Inferior parietal cortex (tissue), 1 donor: ENCODE results near the gene OTOF.
"Not testable (repeated sequence)": the region's sequence is repeated elsewhere in the genome, so short reads cannot be mapped to it uniquely, and the experiment has no call there.

Experiments
- DNase-seq: peaks from one replicate; pipeline ENCODE4 v3.0.0-alpha.2; 2016; ENCODE audit errors: extremely low spot score

Gene OTOF

DNA sequence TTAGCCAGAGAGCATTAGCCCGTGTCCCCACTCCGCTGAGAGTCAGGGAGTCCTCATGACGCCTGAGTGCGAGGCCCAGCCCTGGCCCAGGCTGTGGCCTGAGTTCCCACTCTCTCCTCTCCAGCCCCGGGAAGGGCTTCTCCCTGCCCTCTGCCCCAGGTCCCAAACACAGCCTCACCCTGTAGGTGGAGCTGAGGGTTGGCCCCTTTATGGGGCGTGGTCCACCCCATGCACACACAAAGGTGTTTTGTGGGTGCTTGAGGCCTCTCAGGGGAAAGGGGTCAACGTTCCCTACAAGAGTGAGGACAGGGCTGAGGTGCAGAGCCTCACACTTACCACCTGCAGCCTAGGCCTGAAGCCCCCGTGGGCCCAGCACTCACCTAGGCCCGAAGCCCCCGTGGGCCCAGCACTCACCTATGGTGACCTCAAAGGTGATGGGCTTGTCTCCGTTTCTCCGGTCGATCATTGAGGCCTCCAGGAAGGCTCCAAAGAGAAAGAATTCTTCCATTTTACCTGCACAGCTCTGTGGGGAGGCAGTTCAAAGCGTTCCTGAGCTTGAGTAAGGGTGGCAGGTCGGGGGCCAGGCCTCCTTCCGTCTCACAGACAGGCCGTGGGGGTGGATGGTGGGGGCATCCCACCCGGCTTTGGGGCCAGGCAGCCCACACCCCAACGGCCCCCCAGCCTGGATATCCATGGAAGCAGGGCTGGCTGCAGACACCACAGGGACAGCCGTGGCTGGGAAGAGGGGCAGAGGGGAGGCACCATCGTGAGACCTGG is 2.1 kb upstream of the OTOF start:
- no peak for DNase-seq

DNA sequence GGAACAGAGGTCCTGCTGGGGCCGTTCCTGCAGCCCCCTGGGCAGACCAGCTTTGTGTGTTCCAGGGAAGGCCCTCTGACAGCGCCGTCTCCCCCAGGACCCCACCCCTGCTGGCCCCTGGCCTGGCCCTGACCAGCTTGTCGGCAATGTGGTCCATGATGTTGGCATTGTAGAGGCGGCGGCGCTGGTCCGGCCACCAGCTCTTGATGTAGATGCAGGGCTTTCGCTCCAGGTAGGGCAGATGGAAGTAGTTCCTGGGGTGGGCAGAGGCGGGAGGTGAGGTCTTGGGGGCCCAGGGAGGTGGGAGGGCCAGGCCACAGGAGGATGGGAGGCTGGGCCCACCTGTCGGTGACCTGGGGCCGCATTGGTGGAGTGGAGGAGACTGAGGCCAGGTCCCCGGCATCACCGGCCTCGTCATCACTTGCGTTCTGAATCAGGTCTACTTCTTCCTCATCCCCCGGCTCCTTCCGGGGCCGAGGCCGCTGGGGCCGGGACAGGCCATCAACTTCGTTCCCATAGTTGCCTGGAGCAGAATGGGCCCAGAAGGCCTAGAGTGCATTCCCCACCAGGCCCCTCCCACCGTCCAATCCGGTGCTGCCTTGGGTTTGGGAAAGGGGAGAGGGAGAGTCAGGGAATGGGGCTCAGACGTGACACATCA is 1.3 kb upstream of the OTOF start:
- no peak for DNase-seq

DNA sequence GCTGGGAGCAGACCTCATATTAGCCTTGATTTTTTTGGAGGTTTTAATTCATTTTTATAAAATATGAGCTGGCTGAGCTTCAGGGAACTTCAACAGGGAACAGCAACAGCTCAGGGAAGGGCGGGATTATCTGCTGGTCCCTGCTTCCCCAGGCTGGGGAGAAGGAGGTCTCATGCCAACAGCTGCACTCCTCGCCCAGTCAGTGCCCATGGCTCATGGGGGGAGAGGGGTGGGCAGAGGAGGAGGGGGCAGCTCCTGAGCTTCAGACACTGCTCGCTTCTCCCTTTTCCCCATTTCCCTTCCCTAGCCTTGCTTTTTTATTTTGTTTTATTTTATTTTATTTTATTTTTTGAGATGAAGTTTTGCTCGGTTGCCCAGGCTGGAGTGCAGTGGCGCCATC is 442 bp upstream of the OTOF start:
- no peak for DNase-seq

DNA sequence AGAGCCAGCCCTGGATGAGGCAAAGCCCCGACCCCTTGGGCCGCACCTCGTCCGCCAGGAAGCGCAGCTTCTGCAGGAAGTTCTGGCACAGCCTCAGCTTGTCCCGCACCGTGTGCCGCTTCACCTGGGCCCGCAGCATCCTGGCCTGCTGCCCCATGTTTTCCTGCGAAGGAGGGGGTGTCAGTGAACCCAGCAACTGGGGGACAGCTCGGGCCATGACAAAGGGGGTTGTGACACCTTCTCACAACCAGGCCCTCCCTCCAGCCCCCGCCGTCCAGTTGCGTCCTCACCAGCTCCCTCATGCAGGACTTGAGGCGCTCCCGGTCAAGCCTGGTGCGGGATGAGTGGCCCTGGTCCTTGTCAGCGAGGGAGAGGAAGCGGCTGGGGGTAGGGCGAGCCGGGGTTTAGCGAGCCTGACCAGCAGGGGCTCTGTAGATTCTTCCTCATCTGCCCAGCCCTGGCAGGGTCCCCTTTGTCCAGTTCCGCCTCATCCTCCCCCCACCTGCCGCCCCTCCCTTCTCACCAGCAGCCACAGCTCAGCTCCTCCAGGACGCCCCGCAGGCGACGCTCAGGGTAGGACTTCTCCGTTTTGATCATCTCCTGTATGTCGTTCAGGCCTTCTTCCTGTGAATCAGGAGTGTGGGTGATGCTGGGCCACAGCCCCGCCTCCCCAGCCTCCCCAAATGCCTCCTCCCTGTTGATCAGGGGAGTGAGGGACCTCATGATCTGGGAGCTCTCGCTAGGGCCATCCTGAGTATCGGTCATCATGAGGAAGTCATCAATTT is 606 bp downstream of the OTOF start:
- no peak for DNase-seq

DNA sequence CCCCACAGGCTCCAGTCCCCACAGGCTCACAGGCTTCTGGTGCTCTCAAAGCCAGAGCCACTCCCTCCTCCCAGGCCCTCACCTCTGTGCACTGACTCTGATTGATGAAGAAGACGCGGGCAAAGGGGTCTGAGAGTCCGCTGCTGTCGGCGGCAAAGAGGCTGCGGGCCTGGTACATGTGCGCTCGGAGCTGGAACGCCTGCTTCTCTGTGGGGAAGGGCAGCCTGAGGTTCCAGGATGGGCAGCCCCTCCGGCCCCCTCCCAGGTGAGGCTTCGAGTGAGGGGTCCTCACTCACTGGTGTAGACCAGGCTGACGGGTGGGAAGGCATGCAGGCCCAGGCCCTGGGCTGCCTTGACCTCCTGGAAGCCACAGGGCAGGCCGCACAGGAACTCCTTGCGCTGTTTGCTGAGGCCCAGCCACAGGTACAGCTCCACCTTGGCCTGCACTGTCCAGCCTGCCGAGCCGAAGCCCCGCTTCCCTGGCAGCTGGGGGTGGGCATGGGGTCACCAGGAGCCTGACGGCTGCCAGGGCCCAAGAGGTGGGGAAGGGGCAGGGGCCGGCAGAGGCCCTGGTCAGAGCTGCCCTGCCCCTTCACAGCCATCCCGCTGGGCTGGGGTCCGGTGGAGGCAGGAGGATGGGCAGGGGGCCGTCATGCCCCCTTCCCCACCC is 2.0 kb downstream of the OTOF start:
- DNase-seq: no peak

DNA sequence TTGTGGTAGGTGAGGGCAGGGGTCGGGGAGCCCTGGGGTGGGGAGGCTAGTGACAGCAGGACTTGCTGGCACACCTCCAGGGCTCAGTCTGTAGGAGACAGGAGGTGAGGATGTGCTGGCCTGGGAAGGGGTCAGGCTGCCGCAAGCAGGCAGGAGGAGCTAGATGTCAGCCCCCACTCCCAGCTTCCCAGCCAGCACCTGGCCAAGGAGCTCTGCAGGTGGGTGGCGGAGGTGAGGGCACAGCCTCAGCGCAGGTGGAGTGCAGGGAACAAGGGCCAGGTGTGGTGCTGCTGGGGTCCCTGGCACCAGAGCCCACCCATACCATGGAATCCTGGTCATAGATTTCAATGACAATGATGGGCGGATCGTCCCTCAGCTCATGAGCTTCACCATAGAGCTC is 2.9 kb downstream of the OTOF start:
- no peak for DNase-seq

DNA sequence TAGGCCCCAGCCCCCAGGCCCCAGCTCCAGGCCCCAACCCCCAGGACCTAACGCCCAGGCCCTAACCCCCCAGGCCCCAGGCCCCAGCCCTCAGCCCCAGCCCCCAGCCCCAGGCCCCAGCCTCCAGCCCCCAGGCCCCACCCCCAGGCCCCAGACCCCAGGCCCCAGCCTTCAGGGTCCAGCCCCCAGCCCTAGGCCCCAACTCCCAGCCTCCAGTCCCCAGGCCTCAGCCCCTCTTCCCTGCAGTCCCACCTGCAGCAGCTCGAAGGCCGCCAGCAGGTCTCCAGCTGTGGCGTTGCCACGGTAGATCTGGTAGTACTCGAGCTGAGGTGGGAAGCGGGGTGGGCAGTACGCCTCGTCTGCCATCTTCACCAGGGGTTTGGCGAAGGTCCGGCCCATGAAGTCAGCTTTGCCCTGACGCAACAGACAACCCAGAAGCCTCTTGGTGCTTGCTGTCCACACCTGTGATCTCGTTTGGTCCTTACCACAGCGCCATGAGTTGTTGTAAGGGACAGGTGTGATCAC is 3.6 kb downstream of the OTOF start:
- no peak for DNase-seq

DNA sequence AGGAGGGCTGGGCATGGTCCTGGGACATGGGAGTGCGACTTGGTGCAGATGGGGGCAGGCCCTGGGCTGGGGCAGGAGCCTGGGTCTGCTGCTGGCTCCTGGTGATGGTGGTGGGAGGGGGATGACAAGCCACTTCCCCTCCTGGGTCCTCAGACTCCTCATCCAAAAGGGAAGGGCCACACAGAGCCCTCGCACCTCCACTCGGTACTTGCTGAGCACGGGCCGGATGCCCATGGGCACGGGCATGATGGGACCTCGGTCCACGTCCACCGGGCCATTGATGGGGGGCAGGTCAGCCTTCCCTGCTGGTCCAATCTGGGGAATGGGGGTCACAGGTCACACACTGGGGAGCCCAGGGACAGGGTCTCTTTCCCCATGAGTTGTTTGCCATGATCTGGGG is 4.1 kb downstream of the OTOF start:
- DNase-seq: no peak

DNA sequence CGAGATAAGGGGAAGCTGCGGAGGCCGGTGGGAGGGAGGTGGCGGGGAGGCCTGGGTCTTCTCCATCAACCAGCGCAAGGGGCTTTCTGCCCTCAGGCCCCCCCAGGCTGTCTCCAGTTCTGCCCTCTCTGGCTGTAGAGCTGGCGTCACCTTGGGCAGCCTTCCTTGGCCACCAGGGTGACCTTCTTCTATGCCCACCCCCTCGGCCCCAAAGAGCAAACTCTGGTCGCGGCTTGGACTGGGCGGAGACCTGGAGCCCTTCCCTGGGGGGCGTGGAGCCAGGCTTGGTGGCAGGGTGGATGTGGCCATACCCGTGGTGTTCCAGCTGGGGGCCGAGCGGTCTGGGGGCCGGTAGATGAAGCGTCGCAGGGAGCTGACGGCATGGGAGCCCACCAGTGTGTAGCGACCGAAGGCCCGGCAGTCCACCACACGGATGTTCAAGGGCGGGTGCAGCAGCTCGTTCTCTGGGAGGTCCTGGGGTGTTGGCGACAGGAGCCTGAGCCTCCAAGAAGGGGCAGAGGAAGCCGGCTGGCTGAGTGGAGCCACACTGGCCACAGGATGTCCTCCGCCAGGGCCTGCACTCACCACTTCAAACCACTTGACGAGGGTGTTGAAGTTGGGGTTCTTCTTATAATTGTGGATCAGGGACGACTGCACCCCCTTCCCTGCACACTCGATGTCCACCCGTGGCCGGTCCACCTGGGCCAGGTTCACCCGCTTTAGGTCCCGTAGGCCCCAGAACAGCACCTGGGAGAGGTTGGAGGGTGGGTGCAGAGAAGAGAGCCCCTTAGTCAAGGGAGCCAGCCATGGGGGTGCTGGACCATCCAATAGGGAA is 4.9 kb downstream of the OTOF start:
- DNase-seq: no peak

DNA sequence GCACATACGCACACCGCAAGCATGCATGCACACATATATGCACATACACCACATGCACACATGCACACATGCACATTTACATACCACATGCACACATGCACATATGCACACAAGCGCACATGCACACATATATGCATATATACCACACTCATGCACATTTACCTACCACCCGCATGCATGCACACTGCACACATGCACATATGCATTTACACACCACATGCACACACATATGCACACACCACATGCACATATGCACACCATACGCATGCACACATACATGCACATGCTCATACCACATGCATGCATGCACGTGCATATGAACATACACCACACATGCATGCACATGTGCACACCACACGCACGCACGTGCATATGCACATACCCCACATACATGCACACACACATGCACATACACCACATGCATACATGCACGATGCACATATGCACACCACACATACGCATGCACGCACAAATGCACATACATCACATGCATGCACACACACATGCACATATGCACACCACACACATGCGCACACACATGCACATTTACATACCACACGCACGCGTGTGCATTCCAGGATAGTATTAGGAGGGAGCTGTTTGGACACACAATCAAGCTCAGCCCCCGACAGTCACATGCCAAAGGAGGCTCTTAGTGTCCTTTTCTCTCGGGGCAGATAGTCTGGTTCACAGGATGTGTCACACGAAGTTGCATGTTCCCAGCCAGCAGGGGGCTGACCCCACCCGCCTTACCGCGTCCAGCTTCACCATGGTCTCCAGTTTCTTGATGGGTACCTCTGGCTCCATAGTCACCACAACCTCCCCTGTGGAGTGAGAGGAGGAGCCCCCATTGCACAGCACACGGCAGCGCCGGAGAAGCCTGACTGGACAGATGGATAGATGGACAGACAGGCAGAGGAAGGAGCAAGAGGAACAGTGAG is 5.9 kb downstream of the OTOF start:
- no peak for DNase-seq

DNA sequence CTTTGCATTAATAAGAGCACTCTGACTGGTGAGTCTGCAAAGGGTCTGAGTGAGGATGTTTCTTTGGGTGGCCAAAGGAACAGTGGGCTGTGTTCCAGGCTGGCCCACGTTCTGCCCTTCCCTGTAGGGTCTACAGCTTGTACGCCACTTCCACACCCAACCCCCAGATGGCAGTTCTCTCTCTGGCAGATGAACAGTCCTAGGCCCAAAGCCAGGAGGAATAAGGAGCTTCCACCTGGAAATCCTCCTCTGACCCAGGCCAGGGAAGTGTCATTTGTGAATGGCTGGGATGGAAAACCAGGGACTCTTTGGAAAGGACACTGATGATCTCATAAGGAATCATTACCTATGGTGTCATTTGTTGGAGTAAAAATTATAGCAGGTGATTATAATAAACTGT is 6.6 kb downstream of the OTOF start:
- DNase-seq: no peak

DNA sequence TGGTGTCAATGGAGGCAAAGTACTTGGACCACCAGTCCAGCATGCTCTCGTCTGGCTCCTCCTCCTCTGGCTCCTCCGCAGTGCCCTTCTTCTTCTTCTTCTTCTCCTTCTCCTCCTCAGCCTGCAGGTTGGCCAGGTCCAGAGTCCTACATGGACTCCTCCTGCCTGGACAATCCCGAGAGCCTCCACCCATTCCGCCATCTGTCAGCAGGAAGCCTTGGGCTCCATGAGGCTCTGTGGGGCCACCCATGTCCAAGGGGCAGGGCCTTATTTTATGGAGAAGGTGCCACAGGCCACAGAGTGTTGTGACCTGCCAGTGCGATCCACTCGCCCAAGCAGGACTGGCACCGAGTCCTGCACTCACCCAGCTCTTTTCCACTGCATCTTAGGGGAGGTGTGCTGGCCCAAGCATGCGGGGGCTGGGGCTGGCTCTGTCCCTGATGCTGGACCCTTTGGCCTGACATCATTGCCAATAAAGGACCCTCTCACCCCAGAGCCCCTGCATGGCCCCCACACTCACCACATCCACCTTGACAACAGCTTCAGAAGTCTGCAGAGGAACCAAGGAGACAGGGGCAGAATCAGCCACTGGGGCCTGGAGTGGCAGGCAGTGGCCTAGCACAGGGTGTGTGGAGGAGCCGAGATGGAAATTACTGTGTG is 7.2 kb downstream of the OTOF start:
- no peak for DNase-seq

DNA sequence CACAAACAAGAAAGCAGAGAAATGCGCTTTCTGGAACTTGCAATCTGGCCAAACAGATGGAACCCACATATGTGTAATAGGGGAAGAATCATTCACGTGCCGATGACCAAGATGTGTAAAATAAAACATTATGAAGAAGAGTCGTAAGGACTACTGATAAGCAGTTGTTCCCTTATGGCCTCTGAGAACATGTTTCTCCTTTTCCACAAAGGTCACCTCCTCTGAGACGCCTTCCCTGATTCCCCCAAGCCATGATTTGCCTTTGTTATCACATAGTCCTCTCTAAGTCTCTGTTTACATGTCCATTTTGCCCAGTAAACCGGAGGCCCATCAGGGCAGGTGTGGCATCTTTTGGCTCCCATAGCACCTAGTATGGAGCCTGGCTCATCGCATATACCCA is 8.0 kb downstream of the OTOF start:
- no peak for DNase-seq

DNA sequence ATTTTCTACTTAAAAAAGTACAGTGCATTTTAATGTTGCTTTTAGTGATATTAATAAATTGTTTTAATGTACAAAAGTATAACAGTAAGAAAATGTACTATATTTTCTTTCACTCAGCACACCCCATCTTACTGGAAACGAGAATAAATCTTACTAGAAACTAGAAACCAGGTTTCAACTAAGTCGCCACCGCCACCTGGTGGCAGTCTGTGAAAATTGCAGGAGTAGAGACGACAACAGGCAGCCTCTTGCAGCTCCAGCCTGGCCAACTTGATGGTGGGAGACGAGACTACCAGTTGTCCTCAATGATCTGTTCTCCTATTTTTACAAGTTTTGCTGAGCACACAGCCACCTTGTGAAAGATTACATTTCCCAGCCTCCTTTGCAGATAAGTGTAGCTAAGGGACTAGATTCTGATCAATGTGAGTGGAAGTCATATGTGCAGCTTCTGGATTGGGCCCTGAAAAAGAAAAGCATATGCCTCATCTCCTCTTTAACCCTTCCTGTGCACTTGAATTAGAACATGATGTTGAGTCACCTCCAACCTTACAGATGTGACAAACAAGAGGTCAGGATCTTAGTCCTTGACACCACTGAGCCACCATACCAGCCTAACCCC is 8.7 kb downstream of the OTOF start:
- DNase-seq: no peak

DNA sequence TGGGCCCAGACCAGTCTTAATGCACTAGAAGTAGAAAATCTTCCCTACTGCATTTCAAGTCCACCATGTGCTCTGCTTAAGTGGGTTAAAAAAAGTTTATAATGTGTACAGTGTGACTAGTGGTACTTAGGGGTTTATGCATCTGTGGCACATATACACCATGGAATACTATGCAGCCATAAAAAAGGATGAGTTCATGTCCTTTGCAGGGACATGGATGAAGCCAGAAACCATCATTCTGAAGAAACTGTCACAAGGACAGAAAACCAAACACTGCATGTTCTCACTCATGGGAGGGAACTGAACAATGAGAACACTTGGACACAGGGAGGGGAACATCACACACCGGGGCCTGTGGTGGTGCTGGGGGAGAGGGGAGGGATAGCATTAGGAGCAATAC is 9.4 kb downstream of the OTOF start:
- not testable (repeated sequence) for DNase-seq

DNA sequence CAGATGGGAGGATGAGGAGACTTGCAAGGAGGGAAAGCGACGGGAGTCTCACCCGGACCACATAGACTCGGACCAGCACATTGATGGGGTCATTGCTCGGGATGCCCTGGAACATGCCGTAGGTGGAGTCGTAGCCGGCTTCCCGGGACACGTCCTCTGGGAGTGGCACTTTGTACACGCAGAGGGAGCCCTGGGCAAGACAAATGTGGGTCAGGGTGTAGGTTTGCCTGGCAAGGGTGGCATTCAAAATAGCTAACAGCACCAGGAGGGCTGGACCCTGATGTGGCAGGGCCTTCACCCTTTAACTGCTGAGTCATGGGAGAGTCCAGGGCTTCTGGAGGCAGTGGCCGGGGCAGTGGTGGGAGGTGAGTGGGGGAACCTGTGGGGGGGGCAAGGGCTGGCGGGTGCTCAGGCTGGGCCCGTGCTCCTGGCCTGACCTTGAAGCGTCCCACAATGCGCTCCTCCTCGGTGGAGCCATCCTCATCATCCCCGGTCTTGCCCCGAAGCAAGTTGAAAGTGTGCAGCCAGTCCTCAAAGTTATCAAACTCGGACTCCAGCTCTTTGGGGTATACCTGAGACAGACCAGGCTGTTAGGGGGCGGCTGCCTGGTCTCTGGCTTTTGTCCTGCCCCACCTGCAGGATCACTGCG is 11.1 kb downstream of the OTOF start:
- no peak for DNase-seq

DNA sequence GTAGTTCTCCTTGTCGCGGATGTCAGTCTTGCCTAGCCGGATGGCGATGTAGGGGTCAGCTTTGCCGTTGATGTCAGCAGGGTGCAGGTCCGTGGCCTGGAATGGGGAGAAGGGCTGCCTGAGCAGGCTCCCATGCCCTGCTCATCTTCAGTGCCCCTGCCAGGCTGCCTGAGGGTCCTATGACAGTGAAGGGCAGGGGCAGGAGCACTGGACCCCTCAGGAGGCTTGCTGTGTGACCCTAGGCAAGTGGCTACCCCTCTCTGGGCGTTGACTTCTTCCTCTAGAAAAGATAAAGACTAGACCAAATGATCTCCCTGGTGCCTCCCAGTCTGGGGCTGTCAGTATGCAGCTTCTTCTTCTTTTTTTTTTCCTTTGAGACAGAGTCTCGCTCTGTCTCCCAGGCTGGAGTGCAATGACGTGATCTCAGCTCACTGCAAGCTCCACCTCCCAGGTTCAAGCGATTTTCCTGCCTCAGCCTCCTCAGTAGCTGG is 11.9 kb downstream of the OTOF start:
- DNase-seq: no peak

DNA sequence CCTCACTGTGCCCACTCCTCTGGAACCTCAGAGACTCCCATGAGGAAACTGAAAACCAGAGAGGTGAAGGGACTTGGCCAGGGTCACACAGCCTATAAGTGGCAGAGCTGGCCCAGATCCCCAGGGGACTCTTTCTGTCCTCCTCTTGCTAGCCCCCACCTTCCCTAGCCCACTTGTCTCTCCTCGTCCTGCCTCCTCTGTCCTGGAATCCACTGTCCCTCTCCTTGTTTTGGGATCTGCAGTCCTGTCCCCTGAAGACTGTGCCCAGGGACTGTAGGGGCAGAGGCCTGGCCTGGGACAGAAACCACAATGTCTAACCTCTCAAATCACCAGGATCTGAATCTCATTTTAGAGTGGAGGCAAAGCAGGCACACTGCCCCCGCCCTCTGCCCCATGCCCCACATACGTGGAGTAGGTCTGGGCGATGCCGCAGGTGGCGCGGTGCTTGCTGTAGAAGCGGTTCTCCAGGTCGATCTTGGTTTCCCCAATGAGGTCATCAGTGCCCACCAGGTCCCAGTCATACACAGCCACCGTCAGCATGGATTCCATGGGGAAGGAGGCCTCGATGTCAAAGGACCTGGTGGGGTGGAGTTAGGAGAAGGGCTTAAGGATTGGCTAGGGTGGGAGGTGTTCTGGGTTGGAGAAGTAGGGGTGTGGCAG is 12.5 kb downstream of the OTOF start:
- DNase-seq: no peak
